KOPT-K1 (cell line): Measurements from ENCODE around the gene ZNF407.

Experiments used
- H3K27ac ChIP-seq: fragments of 200-600 bp; sonication (generic); 2 replicates; pipeline ENCODE4 v1.5.1; 2016; ENCODE audit warnings: antibody characterized with exemption, mild to moderate bottlenecking, low read depth, low read length; ENCODE audit not compliant: poor library complexity, severe bottlenecking
- H3K36me3 ChIP-seq: fragments of 200-600 bp; sonication (generic); 2 replicates; pipeline ENCODE4 v1.5.1; 2017; ENCODE audit warnings: antibody characterized with exemption, mild to moderate bottlenecking, low read length, moderate library complexity; ENCODE audit not compliant: insufficient read depth
- H3K9me3 ChIP-seq: fragments of 200-600 bp; sonication (generic); 2 replicates; pipeline ENCODE4 v1.5.1; 2017; ENCODE audit warnings: antibody characterized with exemption, low read length, mild to moderate bottlenecking; ENCODE audit not compliant: insufficient read depth, poor library complexity, severe bottlenecking

ZNF407 gene

DNA sequence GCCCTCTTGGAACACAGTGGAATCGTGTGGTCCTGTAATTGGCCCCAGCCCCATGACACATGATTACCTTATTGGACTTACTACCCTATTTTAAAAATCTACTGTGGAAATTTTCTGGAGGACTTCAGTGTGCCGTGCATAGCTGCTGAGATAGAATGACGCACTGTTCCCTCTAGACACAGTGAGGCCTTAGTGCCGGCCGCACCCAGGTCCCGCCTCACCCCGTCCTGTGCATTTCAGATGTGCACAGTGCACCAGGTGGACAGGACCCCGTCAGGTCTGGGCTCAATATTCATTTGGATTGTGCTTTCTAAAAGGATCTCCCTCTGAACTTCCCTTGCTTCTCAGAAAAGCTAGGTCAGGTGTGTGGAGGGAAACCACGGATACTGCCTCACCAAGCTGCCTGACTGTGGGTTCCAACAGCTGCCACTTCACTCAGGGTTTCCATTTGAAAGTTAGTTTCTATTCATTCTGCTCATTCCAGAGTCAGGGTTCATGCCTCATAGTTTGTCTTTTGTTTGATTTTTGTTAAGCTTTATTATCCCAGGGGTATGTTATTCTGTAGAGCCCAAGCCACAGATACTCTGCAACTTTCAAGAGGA, 455.5 kb downstream of the ZNF407 start:
- H3K27ac ChIP-seq, result no peak overlapping the region
- no peaks in the 10 kb centered on the region for H3K36me3 ChIP-seq
- H3K9me3 ChIP-seq, result no peaks in the 10 kb centered on the region

DNA sequence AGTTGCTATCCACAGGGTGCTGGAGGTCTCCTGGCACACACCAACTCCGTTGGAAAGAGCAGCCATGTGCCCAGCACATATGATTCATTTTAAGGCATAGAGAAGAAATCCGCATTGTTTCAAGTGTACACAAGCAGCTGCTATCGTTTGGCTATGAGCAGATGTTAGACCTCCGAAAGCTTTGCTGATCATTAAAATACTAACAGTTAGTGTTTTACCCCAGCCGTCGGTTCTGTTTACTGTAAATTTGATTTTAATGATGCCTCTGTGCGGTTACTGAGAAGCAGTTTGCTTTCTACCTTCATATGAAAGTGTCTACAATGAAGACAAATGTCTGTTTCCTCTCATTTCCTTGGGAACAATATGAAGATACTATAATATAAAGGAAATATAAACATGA, 456.4 kb downstream of the ZNF407 start:
- H3K27ac ChIP-seq, result no peak overlapping the region
- no peaks in the 10 kb centered on the region for H3K9me3 ChIP-seq
- no peaks in the 10 kb centered on the region for H3K36me3 ChIP-seq

DNA sequence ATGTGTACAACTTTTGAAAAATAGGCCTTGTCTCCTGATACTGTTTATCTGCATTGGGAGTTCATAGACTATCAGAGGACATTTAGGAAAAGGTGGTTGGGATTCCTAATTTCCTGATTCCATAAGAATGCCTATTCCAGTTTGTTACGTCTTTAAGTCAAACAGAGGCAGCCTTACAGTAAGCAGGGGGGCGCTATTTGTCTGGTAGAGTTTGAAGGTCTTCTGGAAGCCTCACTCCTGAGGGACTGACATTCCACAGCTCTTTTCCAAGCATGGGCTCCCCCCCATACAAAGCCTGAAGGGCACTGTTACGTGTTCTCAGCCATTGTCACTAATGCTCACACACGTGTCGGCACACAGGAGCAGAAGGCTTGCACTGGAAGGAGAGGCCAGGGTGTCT, 456.9 kb downstream of the ZNF407 start:
- no peaks in the 10 kb centered on the region for H3K36me3 ChIP-seq
- no peak overlapping the region for H3K27ac ChIP-seq
- no peaks in the 10 kb centered on the region for H3K9me3 ChIP-seq

- Histone ChIP-seq H3K27ac (no peak overlapping the region), H3K9me3 (no peaks in the 10 kb centered on the region), H3K36me3 (no peaks in the 10 kb centered on the region)
Measured at GRCh38 chr18:75057169-75057960, 459.7 kb downstream of the ZNF407 start.

DNA sequence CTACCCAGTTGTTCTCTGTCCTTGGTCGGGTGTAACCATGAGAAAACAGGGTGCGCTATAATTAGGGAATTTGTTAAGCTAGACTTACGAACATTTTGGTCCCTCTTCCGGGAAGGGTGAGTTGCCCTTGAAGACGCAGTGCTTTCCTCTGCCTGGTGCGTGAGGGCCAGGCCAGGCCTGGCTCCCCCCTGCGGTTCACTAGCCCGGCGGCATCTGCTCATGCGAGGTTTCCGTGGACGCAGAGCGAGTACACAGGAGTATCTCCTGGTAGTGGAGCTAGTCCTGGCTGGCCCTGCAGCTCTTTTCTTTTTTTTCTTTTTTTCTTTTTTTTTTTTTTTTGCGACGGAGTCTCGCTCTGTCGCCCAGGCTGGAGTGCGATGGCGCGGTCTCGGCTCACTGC, 462.5 kb downstream of the ZNF407 start:
- H3K9me3 ChIP-seq, result no peaks in the 10 kb centered on the region
- H3K36me3 ChIP-seq, result no peaks in the 10 kb centered on the region; the same call in 1 of the 2 replicates

DNA sequence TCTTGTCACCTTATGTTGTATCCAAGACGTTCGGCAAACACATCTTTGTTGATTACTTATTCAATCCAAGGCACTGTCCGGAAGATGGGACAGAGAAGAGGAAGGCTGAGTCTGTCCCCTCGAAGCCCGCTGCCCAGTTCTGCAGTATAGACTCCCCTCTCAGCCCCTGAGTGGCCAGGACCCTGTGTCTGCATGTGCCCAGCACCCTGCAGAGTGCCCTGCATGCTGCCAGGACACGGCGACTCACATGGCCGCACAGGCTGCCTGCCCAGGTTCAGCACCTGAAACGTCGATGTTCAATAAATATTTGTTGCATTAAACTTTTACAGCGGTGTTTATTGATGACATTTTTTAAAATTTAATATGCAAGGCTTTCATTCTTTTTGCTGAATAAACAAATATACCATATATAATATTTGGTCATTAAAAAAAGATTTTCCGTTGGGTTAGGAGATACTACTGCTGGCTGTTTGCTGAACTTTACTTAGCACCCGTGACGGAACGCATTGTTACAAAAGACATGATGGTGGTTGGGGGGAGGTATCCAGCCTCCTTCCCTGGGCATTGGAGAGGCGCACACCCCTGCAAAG, 464.7 kb downstream of the ZNF407 start:
- Histone ChIP-seq H3K9me3 (no peaks in the 10 kb centered on the region), H3K27ac (no peak overlapping the region), H3K36me3 (peaks cover 5% of the 10 kb centered on the region; the same call in 1 of the 2 replicates)

More for the DNA sequence above, 462.5 kb downstream of the ZNF407 start:
- H3K27ac ChIP-seq, result no peak overlapping the region

DNA sequence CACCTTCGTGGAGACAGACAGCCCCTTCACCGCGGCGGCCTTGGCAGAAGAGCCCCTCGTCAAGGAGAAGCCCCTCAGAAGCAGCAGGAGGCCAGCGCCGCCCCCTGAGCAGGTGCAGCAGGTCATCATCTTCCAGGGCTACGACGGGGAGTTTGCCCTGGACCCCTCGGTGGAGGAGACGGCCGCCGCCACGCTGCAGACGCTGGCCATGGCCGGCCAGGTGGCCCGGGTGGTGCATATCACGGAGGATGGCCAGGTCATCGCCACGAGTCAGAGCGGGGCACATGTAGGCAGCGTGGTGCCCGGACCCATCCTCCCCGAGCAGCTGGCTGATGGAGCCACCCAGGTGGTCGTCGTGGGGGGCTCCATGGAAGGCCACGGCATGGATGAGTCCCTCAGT, 465.5 kb downstream of the ZNF407 start:
- no peak overlapping the region for H3K27ac ChIP-seq
- H3K9me3 ChIP-seq, result no peaks in the 10 kb centered on the region
- peaks cover 5% of the 10 kb centered on the region; the same call in 1 of the 2 replicates for H3K36me3 ChIP-seq

DNA sequence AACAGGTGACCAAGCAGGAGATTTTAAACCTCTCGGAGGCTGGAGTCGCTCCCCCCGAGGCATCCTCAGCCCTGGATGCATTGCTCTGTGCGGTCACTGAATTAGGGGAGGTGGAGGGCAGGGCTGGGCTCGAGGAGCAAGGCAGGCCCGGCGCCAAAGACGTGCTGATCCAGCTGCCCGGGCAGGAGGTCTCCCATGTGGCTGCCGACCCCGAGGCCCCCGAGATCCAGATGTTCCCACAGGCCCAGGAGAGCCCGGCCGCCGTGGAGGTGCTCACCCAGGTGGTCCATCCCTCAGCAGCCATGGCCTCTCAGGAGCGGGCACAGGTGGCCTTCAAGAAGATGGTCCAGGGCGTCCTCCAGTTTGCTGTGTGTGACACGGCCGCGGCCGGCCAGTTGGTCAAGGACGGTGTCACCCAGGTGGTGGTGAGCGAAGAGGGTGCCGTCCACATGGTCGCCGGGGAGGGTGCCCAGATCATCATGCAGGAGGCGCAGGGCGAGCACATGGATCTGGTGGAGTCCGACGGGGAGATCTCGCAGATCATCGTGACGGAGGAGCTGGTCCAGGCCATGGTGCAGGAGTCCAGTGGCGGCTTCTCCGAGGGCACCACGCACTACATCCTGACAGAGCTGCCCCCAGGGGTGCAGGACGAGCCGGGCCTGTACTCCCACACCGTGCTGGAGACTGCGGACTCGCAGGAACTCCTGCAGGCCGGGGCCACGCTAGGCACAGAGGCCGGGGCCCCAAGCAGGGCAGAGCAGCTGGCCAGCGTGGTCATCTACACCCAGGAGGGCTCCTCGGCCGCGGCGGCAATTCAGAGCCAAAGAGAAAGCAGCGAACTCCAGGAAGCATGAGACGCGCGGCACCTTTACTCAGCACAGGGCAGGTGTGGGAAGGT, 466.2 kb downstream of the ZNF407 start:
- Histone ChIP-seq H3K27ac (no peak overlapping the region), H3K36me3 (peaks cover 5% of the 10 kb centered on the region; the same call in 1 of the 2 replicates), H3K9me3 (no peaks in the 10 kb centered on the region)

DNA sequence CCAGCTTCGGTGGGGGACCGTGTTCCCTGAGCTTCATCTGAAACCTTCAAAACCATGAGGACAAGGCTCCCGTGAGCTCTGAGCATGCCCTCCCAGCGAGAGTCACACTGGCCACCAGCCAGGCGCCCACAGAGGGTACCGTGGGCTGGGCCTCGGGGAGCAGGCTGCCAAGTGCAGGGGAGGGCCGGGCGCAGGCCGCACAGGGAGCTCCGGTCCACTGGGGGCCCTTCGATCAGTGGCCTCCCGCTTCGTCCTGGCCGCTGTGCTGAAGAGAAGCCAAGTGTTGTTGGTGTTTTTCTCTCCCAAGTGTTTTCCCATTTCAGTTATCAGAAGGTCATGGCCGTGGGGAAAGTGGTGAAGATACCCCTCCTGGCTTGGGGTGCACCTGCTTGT, 466.8 kb downstream of the ZNF407 start:
- H3K27ac ChIP-seq, result no peak overlapping the region
- no peaks in the 10 kb centered on the region for H3K9me3 ChIP-seq
- H3K36me3 ChIP-seq, result peaks cover 5% of the 10 kb centered on the region; the same call in 1 of the 2 replicates

DNA sequence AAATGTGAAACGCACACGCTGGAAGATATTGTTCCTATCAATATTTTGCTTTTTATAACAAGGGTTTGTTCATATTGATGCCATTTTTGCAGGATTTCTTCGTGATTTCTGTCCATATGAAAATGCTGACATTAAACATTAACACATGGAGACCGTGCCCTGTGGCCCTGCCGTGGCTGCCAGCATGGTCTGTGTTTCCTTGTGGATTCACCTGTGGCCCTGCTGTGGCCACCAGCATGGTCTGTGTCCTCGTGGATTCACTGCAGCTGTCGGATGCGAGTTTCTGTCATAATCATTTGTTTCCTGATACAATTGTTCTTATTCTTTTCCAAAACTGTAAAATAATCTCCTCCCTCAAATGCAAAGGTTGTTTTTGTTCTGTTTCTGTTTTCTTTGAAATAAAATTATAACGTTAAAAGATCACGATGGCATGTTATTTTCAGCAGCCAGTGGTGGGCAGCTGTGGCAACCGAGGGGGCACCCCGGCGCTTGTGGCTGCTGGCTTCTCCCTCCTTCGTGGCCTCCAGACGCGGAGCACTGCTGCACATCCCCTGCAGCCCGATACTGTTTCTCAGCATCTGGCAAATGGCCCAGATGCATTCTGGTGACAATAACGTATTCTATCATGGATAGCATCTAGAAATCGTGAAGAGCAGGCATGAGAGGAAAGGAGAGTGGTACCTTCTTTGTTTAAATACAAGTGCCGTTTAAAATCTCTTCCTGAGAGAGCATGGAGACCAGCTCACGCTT, 467.8 kb downstream of the ZNF407 start:
- Histone ChIP-seq H3K27ac (no peak overlapping the region), H3K9me3 (no peaks in the 10 kb centered on the region), H3K36me3 (peaks cover 5% of the 10 kb centered on the region; the same call in 1 of the 2 replicates)

- H3K27ac ChIP-seq, result no peak overlapping the region
- H3K9me3 ChIP-seq, result no peaks in the 10 kb centered on the region
- peaks cover 5% of the 10 kb centered on the region; the same call in 1 of the 2 replicates for H3K36me3 ChIP-seq
Measured at GRCh38 chr18:75066021-75066880, 468.6 kb downstream of the ZNF407 start.

DNA sequence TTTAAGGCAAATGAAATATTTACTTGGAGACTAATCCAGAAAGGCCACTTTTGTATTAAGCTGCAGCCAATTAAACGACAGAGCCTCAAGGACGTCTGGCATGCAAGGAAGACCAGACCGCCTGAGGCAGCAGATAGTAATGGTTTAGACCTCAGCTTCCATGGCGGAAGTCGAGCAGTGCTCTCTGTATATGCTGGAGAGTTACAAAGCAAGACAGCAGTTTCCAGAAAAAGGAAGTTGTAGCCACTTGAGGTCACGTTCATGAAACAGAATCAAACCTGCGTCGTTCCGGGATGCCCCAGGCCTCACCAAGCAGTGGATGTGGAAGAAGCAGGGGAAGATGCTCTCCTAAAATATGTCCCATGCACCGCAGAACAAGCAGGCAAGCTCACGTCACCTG, 469.3 kb downstream of the ZNF407 start:
- no peak overlapping the region for H3K27ac ChIP-seq
- H3K9me3 ChIP-seq, result no peaks in the 10 kb centered on the region
- H3K36me3 ChIP-seq, result peaks cover 5% of the 10 kb centered on the region; the same call in 1 of the 2 replicates

- no peak overlapping the region for H3K27ac ChIP-seq
- peaks cover 5% of the 10 kb centered on the region; the same call in 1 of the 2 replicates for H3K36me3 ChIP-seq
- H3K9me3 ChIP-seq, result no peaks in the 10 kb centered on the region
Measured at GRCh38 chr18:75067996-75068645, 470.5 kb downstream of the ZNF407 start.
